M059J (cell line): Measurements from ENCODE around the gene FYN. TPM values are rescaled to one million over a fixed set of nuclear protein-coding genes. Genes with fewer than 3 reads are reported as not detected.

ENCODE experiments used
- DNase-seq: peaks from one replicate; pipeline ENCODE4 v3.0.0-alpha.2; 2012; ENCODE audit warnings: low read depth
- total RNA-seq: library from RNA; depleted of rRNA; stranded (reverse); fragments of >200 nt; shearing (Covaris generic); gene quantifications from 2 replicates; pipeline ENCODE4 v1.2.3, GENCODE V29; 2014

Gene FYN
- total RNA-seq, 1 experiment from 2014 or later, result 63.4 TPM

DNA sequence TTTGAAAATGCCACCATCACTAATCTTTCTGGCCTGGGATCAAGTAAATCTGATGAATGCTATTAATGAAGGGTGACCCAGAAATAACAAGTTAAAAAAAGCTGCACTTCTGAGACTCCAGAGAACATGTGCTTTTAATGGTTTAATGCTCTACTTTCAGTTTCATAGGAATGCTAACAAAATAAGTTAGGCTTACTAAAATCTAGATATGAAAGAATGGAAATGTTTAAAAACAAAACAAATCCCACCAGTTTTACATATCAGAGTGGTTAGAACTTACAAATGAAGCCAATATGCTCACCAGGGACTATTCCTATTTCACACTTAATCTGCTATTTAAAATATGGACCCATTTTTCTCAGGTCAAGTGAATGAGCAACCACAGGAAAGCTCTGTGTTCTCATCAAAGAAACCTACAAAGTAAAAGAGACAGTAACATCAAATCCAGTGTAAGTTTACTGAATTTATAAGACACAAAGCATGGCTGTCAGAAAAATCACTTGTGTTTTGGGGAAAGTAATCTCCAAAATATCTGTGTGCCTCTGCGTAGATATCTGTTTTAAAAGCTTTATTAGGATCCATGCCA lies 40.3 kb downstream of the FYN start:
- no peak for DNase-seq

DNA sequence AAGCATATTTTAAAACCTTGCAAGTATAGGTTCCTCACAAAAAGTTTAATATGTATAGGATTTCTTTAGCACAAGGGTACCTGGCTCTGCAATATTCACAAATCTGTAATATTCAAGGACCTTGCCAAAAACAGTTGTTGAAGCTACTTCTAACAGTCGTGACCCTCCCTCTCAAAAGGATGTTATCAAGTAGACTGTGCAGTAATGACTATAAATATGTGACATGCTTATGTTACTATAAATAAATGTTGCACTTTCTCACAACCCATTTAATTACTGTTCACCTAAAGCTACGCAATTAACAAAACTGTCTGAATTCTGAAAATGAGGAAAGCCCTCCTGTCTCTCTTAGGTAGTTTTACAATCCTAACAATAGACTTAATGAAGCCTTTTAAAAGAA lies 41.8 kb downstream of the FYN start:
- no peak for DNase-seq

GRCh38 chr6:111829998-111830397 lies 43.3 kb downstream of the FYN start:
- peak; percentile 37 for DNase-seq

DNA sequence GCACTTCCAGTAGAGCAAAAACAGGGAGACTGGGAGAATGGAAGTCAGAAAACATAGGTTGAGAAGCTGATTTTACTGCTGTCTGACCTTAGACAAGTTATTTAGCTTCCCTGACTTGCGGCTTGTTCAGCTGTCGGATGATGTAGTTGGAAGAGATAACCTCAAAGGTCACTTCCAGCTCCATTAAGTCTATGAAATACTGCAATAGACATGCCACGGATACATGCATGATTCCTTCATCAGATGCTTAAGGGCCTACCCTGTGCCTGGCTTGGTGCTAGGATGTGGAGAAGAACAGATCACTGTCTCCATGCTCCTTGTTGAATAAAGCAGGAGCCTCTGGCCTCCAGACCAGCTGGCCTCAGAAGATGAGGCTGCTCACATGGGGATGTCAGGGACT lies 43.7 kb downstream of the FYN start:
- no peak for DNase-seq

- no peak for DNase-seq
Measured at GRCh38 chr6:111828809-111829208, 44.4 kb downstream of the FYN start.

DNA sequence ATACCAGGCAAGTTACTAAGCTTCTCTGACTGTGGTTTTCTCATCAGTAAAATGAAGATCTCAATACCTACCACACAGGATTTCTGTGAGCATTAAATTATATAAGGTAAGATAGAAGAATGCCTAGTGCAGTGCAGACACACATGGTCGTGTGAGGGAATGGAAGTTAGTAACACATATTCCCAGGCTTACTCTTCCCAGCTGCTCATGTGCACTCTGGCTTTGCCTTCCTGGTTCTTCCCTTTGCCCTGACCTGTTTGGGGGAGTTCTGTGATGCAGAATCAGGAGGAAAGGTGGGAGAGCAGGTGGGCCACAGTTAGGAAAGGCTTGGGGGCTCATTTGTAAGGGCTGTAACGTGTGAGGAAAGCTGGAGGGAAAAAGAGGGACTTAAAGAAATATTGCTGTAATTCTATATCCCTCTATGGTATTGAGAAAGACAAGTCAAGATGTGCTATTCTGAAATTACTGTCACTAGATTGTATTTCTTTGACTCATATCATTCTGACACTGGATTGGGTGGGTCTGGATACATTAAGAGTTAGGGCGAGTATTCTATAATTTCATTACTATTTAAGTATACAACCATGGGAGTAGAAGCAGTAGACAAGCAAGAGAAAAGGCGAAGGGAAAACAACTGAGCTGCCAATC lies 47.7 kb downstream of the FYN start:
- no peak for DNase-seq

- DNase-seq, result no peak
Measured at GRCh38 chr6:111824608-111825337, 48.5 kb downstream of the FYN start.

- DNase-seq, result peak; percentile 62
Measured at GRCh38 chr6:111823831-111824607, 49.2 kb downstream of the FYN start.

DNA sequence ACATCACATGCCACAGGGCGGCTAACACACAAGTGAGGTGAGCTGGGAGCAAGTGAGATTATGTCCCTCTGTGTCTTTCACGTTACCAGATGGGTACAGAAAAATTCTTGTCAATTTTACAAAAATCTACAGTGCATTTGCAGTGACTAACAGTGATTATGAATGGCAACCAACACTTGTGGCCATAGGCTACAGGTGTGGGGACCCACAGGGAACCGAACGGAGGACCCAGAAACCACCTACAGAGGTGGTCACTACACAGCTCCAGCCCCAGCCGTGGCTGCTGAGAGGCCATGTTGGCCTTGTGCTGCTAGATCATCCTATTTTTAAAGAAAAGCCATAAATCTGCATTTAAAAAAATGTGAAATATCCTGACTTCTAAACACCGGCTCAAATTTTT lies 50.2 kb downstream of the FYN start:
- DNase-seq, result no peak

DNA sequence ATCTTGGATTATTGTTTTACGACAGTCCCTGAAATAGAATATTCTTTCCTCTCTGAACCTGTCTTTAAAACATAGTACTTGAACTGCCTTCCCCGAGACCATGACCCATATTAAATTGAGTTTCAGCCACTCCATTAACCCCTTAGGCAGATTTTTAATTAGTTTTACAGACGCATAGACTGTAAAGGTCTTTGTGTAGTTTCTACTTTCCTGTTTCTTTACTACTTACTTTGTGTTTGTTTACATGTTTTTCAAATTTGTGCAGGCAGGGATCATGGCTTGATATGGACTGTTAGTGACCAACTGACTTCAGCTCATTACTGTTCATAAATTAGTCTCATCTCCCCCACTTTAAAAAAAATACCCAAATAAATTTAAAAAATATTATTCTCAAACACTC lies 53.8 kb downstream of the FYN start:
- no peak for DNase-seq

- peak; percentile 61 for DNase-seq
Measured at GRCh38 chr6:111818539-111819226, 54.6 kb downstream of the FYN start.

- DNase-seq, result no peak
Measured at GRCh38 chr6:111817451-111818120, 55.7 kb downstream of the FYN start.

DNA sequence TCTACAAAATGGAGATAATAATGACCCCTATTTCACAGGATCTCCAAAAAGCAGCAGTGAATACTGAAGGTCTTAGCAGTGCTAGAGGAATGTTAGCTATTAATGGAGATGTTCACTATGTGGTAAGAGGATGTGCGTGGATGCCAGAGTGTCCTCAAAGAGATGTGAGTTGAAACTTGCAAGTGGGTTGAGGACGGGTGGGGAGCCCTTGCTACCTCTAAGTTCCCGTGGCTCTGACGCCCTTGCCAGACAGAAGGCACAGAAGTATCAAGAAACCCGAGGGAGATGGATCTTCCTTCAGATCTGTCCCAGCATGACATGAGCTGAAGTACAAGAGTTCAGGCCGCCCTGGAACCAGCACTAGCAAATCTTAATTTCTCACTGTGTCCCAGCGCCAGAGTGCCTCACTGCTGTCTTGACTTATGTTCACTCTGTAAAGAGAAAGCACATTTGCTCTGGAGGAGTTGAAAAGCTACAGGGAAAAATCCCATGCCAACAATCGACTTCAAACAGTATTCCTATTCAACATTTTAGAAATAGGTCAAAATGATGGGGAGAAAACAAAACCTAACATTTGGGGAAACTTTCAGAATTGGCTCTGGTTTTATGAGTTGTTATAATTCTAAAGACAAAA lies 59.5 kb downstream of the FYN start:
- no peak for DNase-seq

GRCh38 chr6:111813237-111813636 lies 60.0 kb downstream of the FYN start:
- DNase-seq, result peak; percentile 64

DNA sequence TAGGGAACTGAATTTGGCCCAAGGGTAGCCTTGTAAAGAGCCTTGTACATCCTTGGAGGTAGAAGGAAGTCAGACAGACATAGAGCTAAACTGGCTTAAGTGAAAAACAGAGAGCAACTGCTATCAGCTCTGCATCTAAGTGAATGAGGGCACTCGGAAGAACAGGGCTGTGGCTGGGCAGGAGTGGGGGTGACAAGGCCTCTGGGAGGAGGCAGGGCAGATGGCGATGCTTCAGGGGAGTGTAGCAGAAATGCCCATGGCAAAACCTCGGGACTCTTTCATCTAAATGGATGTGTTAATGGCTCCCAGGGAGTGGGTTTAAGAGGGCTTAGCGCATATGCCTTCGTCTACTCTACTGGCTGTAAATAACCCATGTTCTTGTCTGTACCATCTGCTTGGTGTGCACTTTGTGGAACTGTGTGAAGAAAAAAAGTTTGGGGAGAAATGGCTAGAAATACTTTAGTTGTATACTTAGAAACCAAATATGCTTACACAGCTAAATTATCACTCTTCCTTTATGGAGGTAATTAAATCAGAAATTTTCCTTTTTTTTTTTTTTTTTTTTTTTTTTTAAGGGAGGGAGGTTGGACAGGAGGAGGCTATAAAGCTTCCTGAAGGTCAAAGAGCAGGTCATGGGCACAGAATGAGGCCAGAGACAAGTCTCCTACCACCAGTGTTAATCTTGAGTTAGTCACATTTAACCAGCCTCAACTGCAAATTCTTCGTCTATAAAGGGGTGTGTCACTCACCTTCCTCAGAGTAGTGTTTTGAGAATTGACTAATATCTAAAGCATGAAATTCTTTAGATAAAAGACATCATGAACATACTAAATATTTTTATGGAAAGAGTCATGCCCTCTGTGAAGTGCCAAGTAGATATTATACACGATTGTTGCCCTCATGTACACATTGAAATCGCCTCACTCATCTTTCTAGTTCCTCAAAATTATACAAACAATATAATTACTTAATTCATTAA lies 60.9 kb downstream of the FYN start:
- peak; percentile 66 for DNase-seq

- DNase-seq, result no peak
Measured at GRCh38 chr6:111810294-111811131, 62.7 kb downstream of the FYN start.

DNA sequence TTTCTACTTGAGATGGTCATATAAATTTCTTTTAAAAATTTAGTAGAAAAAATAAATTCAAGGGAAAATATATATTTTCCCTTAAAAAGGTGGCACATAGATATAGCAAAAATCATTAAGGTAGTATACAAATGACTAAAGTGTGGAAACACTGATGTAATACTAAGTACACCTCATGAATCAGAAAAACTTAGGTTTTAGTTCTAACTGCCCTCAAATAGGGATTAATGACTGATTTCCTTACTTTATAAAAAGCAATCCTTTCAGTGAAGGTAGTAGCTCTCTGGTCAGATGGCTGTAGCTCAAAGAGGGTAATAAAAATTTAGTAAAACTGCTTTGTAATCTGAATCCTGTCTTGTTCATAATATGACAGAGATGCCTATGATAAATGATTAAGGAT lies 63.5 kb downstream of the FYN start:
- DNase-seq, result no peak

DNA sequence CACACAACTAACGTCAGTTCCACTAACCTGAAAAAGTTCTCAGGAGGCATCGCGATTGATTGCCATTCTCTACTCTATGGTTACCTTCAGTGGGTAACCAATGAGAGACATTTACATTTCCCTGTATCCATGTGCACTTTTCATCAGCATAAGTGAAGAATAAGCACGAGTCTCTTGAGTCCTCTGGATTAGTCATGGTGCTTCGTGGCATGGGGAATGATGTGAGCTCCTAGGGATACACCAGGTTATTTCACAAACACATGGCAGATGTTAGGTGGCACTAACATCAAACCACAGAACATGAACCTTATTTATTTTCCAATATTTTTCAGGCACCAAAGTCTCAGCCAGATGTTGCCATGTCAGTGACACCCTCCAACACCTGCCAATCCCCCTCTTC lies 64.0 kb downstream of the FYN start:
- peak; percentile 67 for DNase-seq

- DNase-seq, result no peak
Measured at GRCh38 chr6:111808493-111808892, 64.8 kb downstream of the FYN start.
